ENCODE measurements around the gene SMIM33. TPM values are rescaled to one million over a fixed set of nuclear protein-coding genes. Genes with fewer than 3 reads are reported as not detected.
A peak's percentile ranks its signal among the peaks of the same experiment; 100 is the strongest.

The SMIM33 gene
- total and polyA plus RNA-seq, 9 donors: not detected

GRCh38 chr5:139430015-139430414, 40.8 kb upstream of the SMIM33 start:
- TF ChIP-seq POLR2A (IDR thresholded peaks at IDR 0.05) (no peak), EP300 (IDR thresholded peaks at IDR 0.05) (no peak), CTCF (IDR thresholded peaks at IDR 0.05) (no peak)
- no peaks in the 10 kb centered on the region for H3K4me1 ChIP-seq (ENCODE audit: insufficient read depth)
- 82 to 85% (median 83%) methylated on average over 2 of the region's 2 CpGs for WGBS, 3 donors
- H3K9me3 ChIP-seq: no peaks in the 10 kb centered on the region
- DNase-seq: no peak
- no peaks in the 10 kb centered on the region for H3K27me3 ChIP-seq
- no peak overlapping the region for H3K4me3 ChIP-seq
- no peak overlapping the region for H3K27ac ChIP-seq
- intact Hi-C loops (cut with DNase I): no loop called here
- H3K36me3 ChIP-seq: no peaks in the 10 kb centered on the region

- 69 to 83% (median 74%) methylated on average over 1 of the region's 1 CpG for WGBS, 3 donors
- TF ChIP-seq POLR2A (IDR thresholded peaks at IDR 0.05) (no peak), EP300 (IDR thresholded peaks at IDR 0.05) (no peak), CTCF (IDR thresholded peaks at IDR 0.05) (no peak)
- Histone ChIP-seq H3K4me1 (ENCODE audit: insufficient read depth) (no peaks in the 10 kb centered on the region), H3K27ac (no peak overlapping the region), H3K36me3 (no peaks in the 10 kb centered on the region), H3K4me3 (no peak overlapping the region), H3K9me3 (no peaks in the 10 kb centered on the region), H3K27me3 (no peaks in the 10 kb centered on the region)
- DNase-seq: no peak
- intact Hi-C loops (cut with DNase I): no loop called here
These were observed 39.1 kb upstream of the SMIM33 start for GRCh38 chr5:139431706-139432105.

- Histone ChIP-seq H3K4me3 (no peak overlapping the region), H3K36me3 (no peaks in the 10 kb centered on the region), H3K4me1 (ENCODE audit: insufficient read depth) (peaks cover 2% of the 10 kb centered on the region), H3K27me3 (no peaks in the 10 kb centered on the region), H3K27ac (no peak overlapping the region), H3K9me3 (no peaks in the 10 kb centered on the region)
- intact Hi-C loops (cut with DNase I): loop anchor here in 1 of 4 donors (5.0 kb wide), 1 partner anchor 82 kb away; no protein-coding TSS in a partner anchor
- TF ChIP-seq CTCF (IDR thresholded peaks at IDR 0.05) (no peak), POLR2A (IDR thresholded peaks at IDR 0.05) (no peak), EP300 (IDR thresholded peaks at IDR 0.05) (no peak)
- 95 to 97% (median 96%) methylated on average over 3 of the region's 3 CpGs for WGBS, 3 donors
- no peak for DNase-seq
These were observed 35.1 kb upstream of the SMIM33 start for GRCh38 chr5:139435676-139436075.

- Histone ChIP-seq H3K27ac (peak overlapping the region; percentile 81 to 92), H3K4me3 (peak overlapping the region; percentile 83), H3K4me1 (ENCODE audit: insufficient read depth) (peaks cover 2% of the 10 kb centered on the region), H3K9me3 (no peaks in the 10 kb centered on the region), H3K27me3 (no peaks in the 10 kb centered on the region), H3K36me3 (no peaks in the 10 kb centered on the region)
- TF ChIP-seq EP300 (IDR thresholded peaks at IDR 0.05) (no peak), CTCF (IDR thresholded peaks at IDR 0.05) (no peak), POLR2A (IDR thresholded peaks at IDR 0.05) (no peak)
- intact Hi-C loops (cut with DNase I): loop anchor here in 1 of 4 donors (5.0 kb wide), 1 partner anchor 79 kb away; no protein-coding TSS in a partner anchor
- no peak for DNase-seq
- WGBS, 3 donors: 11 to 16% (median 15%) methylated on average over 8 of the region's 8 CpGs
These were observed 32.1 kb upstream of the SMIM33 start for GRCh38 chr5:139438707-139439012.
